ENCODE results near the gene BLVRB. TPM values are rescaled to one million over a fixed set of nuclear protein-coding genes. Genes with fewer than 3 reads are reported as not detected.
A peak's percentile ranks its signal among the peaks of the same experiment; 100 is the strongest.

The BLVRB gene
- total and polyA plus RNA-seq, 4 donors: 135 to 413 (median 260) TPM

DNA sequence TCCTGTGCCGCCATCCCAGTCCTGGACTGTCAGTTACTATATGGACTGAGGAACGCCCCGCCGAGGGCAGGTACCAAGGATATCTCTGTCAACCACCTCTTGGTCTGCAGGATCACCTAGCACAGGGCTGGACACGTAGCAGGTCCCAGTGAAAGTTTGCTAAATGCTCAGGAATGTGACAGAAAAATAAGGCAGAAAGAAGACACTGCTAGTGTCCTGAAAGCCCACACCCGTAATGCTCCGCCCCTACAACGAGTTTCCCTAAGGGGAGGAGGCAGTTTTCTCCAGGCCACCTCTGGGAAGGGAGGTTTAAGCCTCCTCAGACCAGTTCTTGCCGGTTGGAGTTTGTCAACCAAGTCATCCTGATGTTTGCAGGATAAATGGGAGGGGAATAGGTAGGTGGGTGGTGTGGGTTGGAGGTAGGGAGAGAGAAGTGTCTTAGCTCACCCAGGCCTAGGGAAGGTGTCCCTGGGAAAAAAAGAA lies 19.7 kb downstream of the BLVRB start:
- peaks cover 11 to 22% (median 17%) of the 10 kb centered on the region in 4 donors for H3K36me3 ChIP-seq (ENCODE audit: control insufficient read depth in 4 of 4, insufficient read depth in 4 of 4, low read length in 4 of 4)
- DNase-seq (peak in 1 of 3 donors; percentile 38), ATAC-seq (ENCODE audit: insufficient read depth, low FRiP score) (no peak)
- 75 to 84% methylated on average over 9 of the region's 9 CpGs for WGBS, 2 donors
- peak overlapping the region in 1 of 2 donors; percentile 32 for H3K27ac ChIP-seq (ENCODE audit: low read depth in 1 of 2, low read length in 1 of 2)
- no peaks in the 10 kb centered on the region for H3K27me3 ChIP-seq (ENCODE audit: control insufficient read depth in 3 of 3, insufficient read depth in 3 of 3, low read length in 2 of 3)
- no peaks in the 10 kb centered on the region for H3K9me3 ChIP-seq (ENCODE audit: control insufficient read depth in 4 of 4, insufficient read depth in 3 of 4, low read length in 3 of 4)
- no peak overlapping the region for H3K4me3 ChIP-seq
- TF ChIP-seq, protein P1, sequence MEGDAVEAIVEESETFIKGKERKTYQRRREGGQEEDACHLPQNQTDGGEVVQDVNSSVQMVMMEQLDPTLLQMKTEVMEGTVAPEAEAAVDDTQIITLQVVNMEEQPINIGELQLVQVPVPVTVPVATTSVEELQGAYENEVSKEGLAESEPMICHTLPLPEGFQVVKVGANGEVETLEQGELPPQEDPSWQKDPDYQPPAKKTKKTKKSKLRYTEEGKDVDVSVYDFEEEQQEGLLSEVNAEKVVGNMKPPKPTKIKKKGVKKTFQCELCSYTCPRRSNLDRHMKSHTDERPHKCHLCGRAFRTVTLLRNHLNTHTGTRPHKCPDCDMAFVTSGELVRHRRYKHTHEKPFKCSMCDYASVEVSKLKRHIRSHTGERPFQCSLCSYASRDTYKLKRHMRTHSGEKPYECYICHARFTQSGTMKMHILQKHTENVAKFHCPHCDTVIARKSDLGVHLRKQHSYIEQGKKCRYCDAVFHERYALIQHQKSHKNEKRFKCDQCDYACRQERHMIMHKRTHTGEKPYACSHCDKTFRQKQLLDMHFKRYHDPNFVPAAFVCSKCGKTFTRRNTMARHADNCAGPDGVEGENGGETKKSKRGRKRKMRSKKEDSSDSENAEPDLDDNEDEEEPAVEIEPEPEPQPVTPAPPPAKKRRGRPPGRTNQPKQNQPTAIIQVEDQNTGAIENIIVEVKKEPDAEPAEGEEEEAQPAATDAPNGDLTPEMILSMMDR (IDR thresholded peaks at IDR 0.05; ENCODE audit: control extremely low read depth, extremely low read depth): no peak
- no peak overlapping the region for H3K9ac ChIP-seq (ENCODE audit: insufficient read depth in 1 of 2, low read length in 2 of 2)
- peaks cover 0 to 14% (median 7%) of the 10 kb centered on the region in 5 donors for H3K4me1 ChIP-seq (ENCODE audit: control insufficient read depth in 5 of 5, insufficient read depth in 5 of 5, low read length in 5 of 5)

DNA sequence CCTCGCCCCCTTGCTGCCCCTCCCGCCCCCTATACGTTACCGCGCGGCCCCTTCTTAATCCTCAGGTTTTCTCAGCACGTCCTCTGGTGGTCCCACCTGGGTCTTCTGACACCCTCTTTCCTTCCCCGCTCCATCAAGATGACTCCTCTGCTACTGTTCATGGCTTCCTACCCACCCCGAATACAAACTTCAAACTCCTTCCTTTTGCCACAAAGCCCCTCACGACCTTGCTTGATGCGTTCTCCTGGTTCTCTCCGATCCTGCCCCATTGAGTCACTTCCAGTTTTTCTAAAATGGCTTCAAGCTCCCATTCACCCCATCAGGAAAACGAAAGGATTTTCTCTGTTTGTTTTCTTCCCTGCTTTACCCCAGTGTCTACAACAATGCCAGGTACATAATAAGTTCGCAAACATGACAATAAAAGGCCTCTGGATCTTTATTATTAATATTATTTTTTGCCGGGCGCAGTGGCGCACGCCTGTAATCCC lies 20.7 kb downstream of the BLVRB start:
- Histone ChIP-seq H3K9me3 (ENCODE audit: control insufficient read depth in 4 of 4, insufficient read depth in 3 of 4, low read length in 3 of 4) (no peaks in the 10 kb centered on the region), H3K4me1 (ENCODE audit: control insufficient read depth in 5 of 5, insufficient read depth in 5 of 5, low read length in 5 of 5) (peaks cover 0 to 14% (median 7%) of the 10 kb centered on the region in 5 donors), H3K36me3 (ENCODE audit: control insufficient read depth in 4 of 4, insufficient read depth in 4 of 4, low read length in 4 of 4) (peaks cover 14 to 28% (median 25%) of the 10 kb centered on the region in 4 donors), H3K27ac (ENCODE audit: low read depth in 1 of 2, low read length in 1 of 2) (peak overlapping the region; percentile 83 to 97), H3K4me3 (peak overlapping the region; percentile 18), H3K9ac (ENCODE audit: insufficient read depth in 1 of 2, low read length in 2 of 2) (peak overlapping the region; percentile 85 to 95), H3K27me3 (ENCODE audit: control insufficient read depth in 3 of 3, insufficient read depth in 3 of 3, low read length in 2 of 3) (no peaks in the 10 kb centered on the region)
- DNase-seq: no peak
- TF ChIP-seq, protein P1 (IDR thresholded peaks at IDR 0.05; ENCODE audit: control extremely low read depth, extremely low read depth): no peak
- 15 to 23% methylated on average over 17 to 18 of the region's 18 CpGs for WGBS, 2 donors
- ATAC-seq (ENCODE audit: insufficient read depth, low FRiP score): no peak

DNA sequence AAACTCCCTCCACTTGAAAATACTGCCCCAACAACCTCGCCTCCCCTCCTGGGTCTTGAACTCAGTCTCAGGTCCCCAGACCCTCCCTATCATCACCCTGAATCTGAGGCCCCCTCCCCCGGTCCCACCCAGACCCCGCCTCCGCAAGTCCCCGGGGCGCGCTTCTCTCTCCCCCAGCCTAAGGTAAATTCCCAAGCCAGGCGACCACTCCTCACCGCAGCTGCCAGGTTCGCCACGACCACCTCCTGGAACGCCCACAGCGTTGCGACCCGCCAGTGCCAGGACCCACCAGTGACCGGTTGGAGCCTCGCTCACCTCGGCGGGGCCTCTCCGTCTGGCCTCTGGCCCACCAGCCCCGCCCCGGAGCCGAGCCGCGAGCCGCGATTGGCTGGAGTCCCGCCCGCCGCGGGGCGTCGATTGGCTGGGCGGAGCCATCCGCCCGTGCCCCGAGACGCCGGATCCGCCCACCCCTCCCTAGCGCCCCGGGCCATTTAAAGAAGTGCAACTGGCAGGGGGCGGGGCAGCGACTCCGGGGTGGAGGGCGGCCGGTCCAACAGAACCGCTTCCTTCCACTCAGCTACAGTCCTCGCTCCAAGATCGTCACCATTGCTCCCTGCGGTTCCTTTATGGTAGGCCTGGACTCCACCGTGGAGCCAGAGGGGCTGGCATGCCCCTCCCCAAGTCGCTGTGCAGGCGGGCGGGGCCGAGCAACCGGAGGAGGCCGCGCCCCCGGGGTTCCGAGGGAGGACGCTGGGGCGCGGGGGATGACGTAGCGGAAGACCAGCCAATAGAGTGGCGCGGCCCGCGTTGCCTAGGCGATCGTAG lies 21.3 kb downstream of the BLVRB start, which contains the start of gene SERTAD3:
SERTAD3 (minus strand) TSS at position 336 of the 825 bp plus-strand sequence. CDS start 2,255 bp downstream, outside the sequence.
- no peaks in the 10 kb centered on the region for H3K27me3 ChIP-seq (ENCODE audit: control insufficient read depth in 3 of 3, insufficient read depth in 3 of 3, low read length in 2 of 3)
- peak within 1 kb of the TSS; percentile 61 for H3K4me3 ChIP-seq
- H3K9ac ChIP-seq (ENCODE audit: insufficient read depth in 1 of 2, low read length in 2 of 2): peak within 1 kb of the TSS; percentile 99
- H3K9me3 ChIP-seq (ENCODE audit: control insufficient read depth in 4 of 4, insufficient read depth in 3 of 4, low read length in 3 of 4): no peaks in the 10 kb centered on the region
- peak within 1 kb of the TSS; percentile 88 to 97 for H3K27ac ChIP-seq (ENCODE audit: low read depth in 1 of 2, low read length in 1 of 2)
- peaks cover 14 to 24% (median 24%) of the 10 kb centered on the region in 4 donors for H3K36me3 ChIP-seq (ENCODE audit: control insufficient read depth in 4 of 4, insufficient read depth in 4 of 4, low read length in 4 of 4)
- WGBS, 2 donors: 0 to 1% methylated on average over 62 to 72 of the region's 72 CpGs
- H3K4me1 ChIP-seq (ENCODE audit: control insufficient read depth in 5 of 5, insufficient read depth in 5 of 5, low read length in 5 of 5): peaks cover 0 to 14% (median 7%) of the 10 kb centered on the region in 5 donors
- TF ChIP-seq, protein P1 (IDR thresholded peaks at IDR 0.05; ENCODE audit: control extremely low read depth, extremely low read depth): no peak
- DNase-seq (peak; percentile 98 to 99 (median 99)), ATAC-seq (ENCODE audit: insufficient read depth, low FRiP score) (peak; percentile 91)
